Esophagus squamous epithelium (tissue), 5 donors: ENCODE measurements around the gene ASB2. TPM values are rescaled to one million over a fixed set of nuclear protein-coding genes. Genes with fewer than 3 reads are reported as not detected.

ENCODE experiments used
- DNase-seq: peaks from one replicate; lab custom pipeline; 2025; lab: John Stamatoyannopoulos, UW
- H3K27ac ChIP-seq, 4 donors: fragments of 200-600 bp; sonication (generic); one replicate each; pipeline ENCODE4 v1.5.1; 2016 to 2019; ENCODE audit warnings: mild to moderate bottlenecking in 1 of 4
- H3K27me3 ChIP-seq, 4 donors: fragments of 200-600 bp; sonication (generic); 1 replicate in 3 of 4; 2 replicates in 1 of 4; pipeline versions ENCODE4 v1.5.1 to v1.6.0; 2017 to 2021; ENCODE audit warnings: antibody characterized with exemption in 1 of 4
- H3K36me3 ChIP-seq, 3 donors: fragments of 200-600 bp; sonication (generic); one replicate each; pipeline ENCODE4 v1.5.1; 2016 to 2019
- H3K4me1 ChIP-seq, 3 donors: fragments of 200-600 bp; sonication (generic); one replicate each; pipeline ENCODE4 v1.5.1; 2017 to 2019
- H3K4me3 ChIP-seq, 4 donors: fragments of 200-600 bp; sonication (generic); 1 replicate in 3 of 4; 2 replicates in 1 of 4; pipeline ENCODE4 v1.5.1; 2016 to 2019; ENCODE audit warnings: mild to moderate bottlenecking in 2 of 4, moderate library complexity in 1 of 4
- H3K9me3 ChIP-seq, 3 donors: fragments of 200-600 bp; sonication (generic); one replicate each; pipeline ENCODE4 v1.5.1; 2016 to 2019
- CTCF ChIP-seq, 6 experiments: fragments of 450-650 bp in 4 of 6; fragments of 200-600 bp in 2 of 6; sonication (generic) in 2 of 6; IDR thresholded peaks; one replicate each; pipeline ENCODE4 v1.5.1; 2016 to 2019; ENCODE audit warnings: antibody characterized with exemption in 6 of 6, mild to moderate bottlenecking in 4 of 6, moderate library complexity in 4 of 6
- POLR2A ChIP-seq, 4 donors: fragments of 450-650 bp; IDR thresholded peaks; one replicate each; pipeline ENCODE4 v1.6.1; 2017; ENCODE audit warnings: antibody characterized with exemption in 4 of 4, mild to moderate bottlenecking in 4 of 4, moderate library complexity in 3 of 4
- WGBS, 2 donors: methylation state at CpG; one replicate each; pipeline ENCODE4 v1.1.5; 2018; 5-methylcytosine and 5-hydroxymethylcytosine counted together
- intact Hi-C: fragments of 100-400 bp; cut with DNase I; formaldehyde crosslinking; loops from one replicate; pipeline ENCODE4 v1.15.0; 2022
- total RNA-seq, 4 donors: library from RNA; depleted of rRNA; stranded (reverse); fragments of >200 nt; gene quantifications; one replicate each; pipeline ENCODE4 v1.1.0, GENCODE V29; 2016
- donor health status: DM: yes; HTN: yes; CAD: no.

Gene ASB2
- total RNA-seq, 4 donors from 2014 or later, result 0.83 to 8.8 (median 3.7) TPM

GRCh38 chr14:93960108-93960475 is 16.3 kb downstream of the ASB2 start:
- TF ChIP-seq POLR2A (IDR thresholded peaks at IDR 0.05) (no peak), CTCF (IDR thresholded peaks at IDR 0.05) (no peak)
- no peak overlapping the region for H3K4me3 ChIP-seq
- peaks cover 14 to 87% (median 43%) of the 10 kb centered on the region in 3 donors for H3K4me1 ChIP-seq
- DNase-seq, result no peak
- H3K27ac ChIP-seq, result peak overlapping the region; percentile 61 to 88 (median 74)
- intact Hi-C loops, result no loop called here
- H3K9me3 ChIP-seq, result no peaks in the 10 kb centered on the region
- H3K36me3 ChIP-seq, result no peaks in the 10 kb centered on the region
- no peaks in the 10 kb centered on the region for H3K27me3 ChIP-seq

- TF ChIP-seq POLR2A (IDR thresholded peaks at IDR 0.05), result peak in 1 of 4 donors; percentile 24
- no peak for TF ChIP-seq CTCF (IDR thresholded peaks at IDR 0.05)
- peak overlapping the region; percentile 61 to 88 (median 74) for H3K27ac ChIP-seq
- H3K36me3 ChIP-seq, result no peaks in the 10 kb centered on the region
- H3K4me3 ChIP-seq, result peak overlapping the region in 1 of 4 donors; percentile 12
- H3K27me3 ChIP-seq, result peaks cover 0 to 2% (median 0%) of the 10 kb centered on the region in 4 donors
- H3K4me1 ChIP-seq, result peaks cover 14 to 90% (median 43%) of the 10 kb centered on the region in 3 donors
- peak; percentile 41 for DNase-seq
- intact Hi-C loops, result no loop called here
- 23 to 30% methylated on average over 9 to 16 of the region's 23 CpGs for WGBS, 2 donors
- no peaks in the 10 kb centered on the region for H3K9me3 ChIP-seq
These were observed 16.9 kb downstream of the ASB2 start for GRCh38 chr14:93959239-93960107.

GRCh38 chr14:93958567-93959238 is 17.7 kb downstream of the ASB2 start:
- no peak for TF ChIP-seq CTCF (IDR thresholded peaks at IDR 0.05)
- TF ChIP-seq POLR2A (IDR thresholded peaks at IDR 0.05), result no peak
- no peak for DNase-seq
- H3K4me1 ChIP-seq, result peaks cover 14 to 83% (median 40%) of the 10 kb centered on the region in 3 donors
- intact Hi-C loops, result no loop called here
- no peaks in the 10 kb centered on the region for H3K36me3 ChIP-seq
- H3K9me3 ChIP-seq, result no peaks in the 10 kb centered on the region
- peaks cover 0 to 8% (median 0%) of the 10 kb centered on the region in 4 donors for H3K27me3 ChIP-seq
- H3K4me3 ChIP-seq, result no peak overlapping the region
- WGBS, 2 donors, result 62 to 84% methylated on average over 3 to 4 of the region's 7 CpGs
- H3K27ac ChIP-seq, result peak overlapping the region; percentile 61 to 88 (median 74)

- Histone ChIP-seq H3K27me3 (peaks cover 0 to 14% (median 0%) of the 10 kb centered on the region in 4 donors), H3K27ac (peak overlapping the region in 3 of 4 donors; percentile 50 to 88 (median 84)), H3K4me3 (no peak overlapping the region), H3K36me3 (no peaks in the 10 kb centered on the region), H3K9me3 (no peaks in the 10 kb centered on the region), H3K4me1 (peaks cover 14 to 81% (median 40%) of the 10 kb centered on the region in 3 donors)
- DNase-seq, result no peak
- intact Hi-C loops, result no loop called here
- 89 to 92% methylated on average over 13 to 15 of the region's 16 CpGs for WGBS, 2 donors
- TF ChIP-seq POLR2A (IDR thresholded peaks at IDR 0.05) (no peak), CTCF (IDR thresholded peaks at IDR 0.05) (no peak)
These were observed 18.4 kb downstream of the ASB2 start for GRCh38 chr14:93957751-93958566.
